Measurements from ENCODE around the gene ZNF778. TPM values are rescaled to one million over a fixed set of nuclear protein-coding genes. Genes with fewer than 3 reads are reported as not detected.

Gene ZNF778
- total and polyA plus RNA-seq, 2 of the 8 experiments (the other 6 are each of a cell fraction or from before 2014, with no cell fraction given): 9.5 to 21.9 TPM

- H3K4me2 ChIP-seq (ENCODE audit: insufficient read depth in 1 of 2, low read depth in 2 of 2, low read length in 2 of 2): no peak overlapping the region
- no peak overlapping the region for H2BK15ac ChIP-seq (ENCODE audit: low read length)
- no peak overlapping the region for H3K18ac ChIP-seq (ENCODE audit: extremely low read depth, low read length)
- no peak overlapping the region for H3K4me3 ChIP-seq (ENCODE audit: extremely low read depth in 1 of 4, insufficient read depth in 2 of 4, low read depth in 3 of 4, low read length in 4 of 4)
- no peaks in the 10 kb centered on the region for H3K9me3 ChIP-seq (ENCODE audit: insufficient read depth in 2 of 2, low read depth in 1 of 2, low read length in 1 of 2)
- DNase-seq (ENCODE audit: low read depth in 1 of 2, low spot score in 2 of 2): no peak
- H2BK12ac ChIP-seq (ENCODE audit: low read depth, low read length): no peak overlapping the region
- no peak overlapping the region for H3K9ac ChIP-seq (replicated peaks in 1 of 4; ENCODE audit: extremely low read depth in 1 of 4, low read depth in 3 of 4, low read length in 3 of 4)
- CTCF ChIA-PET (ENCODE audit: partially characterized antibody): interaction anchor here (1.2 to 3.0 kb wide), 4 partner anchors 9 to 41 kb away, joined by 4 to 11 read pairs (median 4); partner anchors contain the start of genes SLC22A31 and ZNF778
- H4K91ac ChIP-seq (replicated peaks; ENCODE audit: insufficient read length, low read length): no peak overlapping the region
- H2AFZ ChIP-seq (ENCODE audit: low read length): no peak overlapping the region
- peaks cover 0 to 16% (median 10%) of the 10 kb centered on the region in 4 experiments; a peak in 6 of 7 replicates for H3K4me1 ChIP-seq (replicated peaks in 1 of 4; ENCODE audit: control insufficient read depth in 3 of 4, insufficient read depth in 4 of 4, low read length in 3 of 4)
- H2AK5ac ChIP-seq (ENCODE audit: low read depth, low read length): no peak overlapping the region
- H3K23ac ChIP-seq (ENCODE audit: insufficient read length): no peak overlapping the region
- no peak for FAIRE-seq
- H2BK120ac ChIP-seq (replicated peaks; ENCODE audit: low read depth, low read length): no peak overlapping the region
- WGBS, 2 experiments (ENCODE audit: extremely low coverage in 1 of 2, insufficient coverage in 1 of 2, insufficient read length in 1 of 2, insufficient replicate concordance in 2 of 2, low coverage in 1 of 2, low lambda C conversion rate in 2 of 2, missing lambda C conversion rate in 1 of 2): 95% methylated on average over 4 of the region's 9 CpGs; no CpG with 5 or more reads in 1 of the 2 experiments
- H3K4ac ChIP-seq (replicated peaks; ENCODE audit: insufficient read length, low read depth, low read length): no peak overlapping the region
- H3K36me3 ChIP-seq (ENCODE audit: control insufficient read depth in 2 of 4, insufficient read depth in 4 of 4, low read length in 3 of 4): no peaks in the 10 kb centered on the region
- no peak for TF ChIP-seq CBX5 (IDR thresholded peaks at IDR 0.05; ENCODE audit: low read depth, low read length)
- no peak for TF ChIP-seq RAD21 (IDR thresholded peaks at IDR 0.05 in 1 of 2, conservative IDR thresholded peaks at IDR 0.05 in 1 of 2; ENCODE audit: low read depth in 2 of 2, low read length in 2 of 2)
- TF ChIP-seq RFX5 (IDR thresholded peaks at IDR 0.05; ENCODE audit: borderline replicate concordance, low read depth, low read length): no peak
- TF ChIP-seq TCF12 (IDR thresholded peaks at IDR 0.05; ENCODE audit: low read depth, low read length): no peak
- no peak for TF ChIP-seq ATF3 (IDR thresholded peaks at IDR 0.05; ENCODE audit: insufficient read depth, low read depth, low read length)
- no peak for TF ChIP-seq GABPA (IDR thresholded peaks at IDR 0.05; ENCODE audit: borderline replicate concordance, insufficient read depth, low read length)
- TF ChIP-seq PHF8 (conservative IDR thresholded peaks at IDR 0.05; ENCODE audit: low read depth, low read length): no peak
- TF ChIP-seq SIX5 (IDR thresholded peaks at IDR 0.05; ENCODE audit: low read depth, low read length): no peak
- no peak for TF ChIP-seq CREB1 (IDR thresholded peaks at IDR 0.05)
- TF ChIP-seq JUN (IDR thresholded peaks at IDR 0.05; ENCODE audit: low read depth, low read length): no peak
- no peak for TF ChIP-seq RXRA (IDR thresholded peaks at IDR 0.05; ENCODE audit: insufficient read depth, low read depth, low read length)
- no peak overlapping the region for H4K8ac ChIP-seq (ENCODE audit: extremely low read depth, insufficient read depth, low read length)
- H4K20me1 ChIP-seq (replicated peaks in 1 of 2; ENCODE audit: control insufficient read depth in 1 of 2, insufficient read depth in 2 of 2, low read length in 2 of 2): peaks cover 0 to under 1% of the 10 kb centered on the region in 2 experiments
- H3K27ac ChIP-seq (ENCODE audit: low read depth, low read length): no peak overlapping the region
- no peaks in the 10 kb centered on the region for H3K79me1 ChIP-seq (ENCODE audit: low read depth, low read length)
- no peak overlapping the region for H2BK5ac ChIP-seq (ENCODE audit: low read depth, low read length)
- H4K5ac ChIP-seq (ENCODE audit: insufficient read length, low read depth, low read length): no peak overlapping the region
- H3K56ac ChIP-seq (replicated peaks; ENCODE audit: insufficient read length, low read depth, low read length): no peak overlapping the region
- POLR2A ChIA-PET (ENCODE audit: partially characterized antibody): interaction anchor here (0.6 to 1.4 kb wide), 4 partner anchors 11 to 394 kb away, joined by 3 to 5 read pairs (median 3); no protein-coding TSS in a partner anchor
- H3K14ac ChIP-seq (ENCODE audit: insufficient read length): no peak overlapping the region
- no peak overlapping the region for H2BK20ac ChIP-seq (ENCODE audit: low read length)
- no peaks in the 10 kb centered on the region for H3K79me2 ChIP-seq (ENCODE audit: control insufficient read depth in 1 of 2, insufficient read depth in 2 of 2, low read length in 2 of 2)
- no peaks in the 10 kb centered on the region; the same call in 1 of the 2 replicates for H3K23me2 ChIP-seq (ENCODE audit: low read depth, low read length)
- peaks cover 0 to 4% (median under 1%) of the 10 kb centered on the region in 4 experiments; a peak in 3 of 7 replicates for H3K27me3 ChIP-seq (replicated peaks in 1 of 4; ENCODE audit: control insufficient read depth in 3 of 4, extremely low read depth in 1 of 4, insufficient read depth in 3 of 4, low read length in 3 of 4)
Measured at GRCh38 chr16:89176717-89177116, 40.8 kb upstream of the ZNF778 start.
